PC-9 (cell line): Measurements from ENCODE around the gene MFRP. TPM values are rescaled to one million over a fixed set of nuclear protein-coding genes. Genes with fewer than 3 reads are reported as not detected.

Source experiments
- Bru-seq: library from RNA; stranded (reverse); fragments of 400-500 nt; gene quantifications from one replicate; lab custom pipeline; 2021; lab: Mats Ljungman, UMichigan
- BruChase-seq, 2 experiments: library from RNA; stranded (reverse); fragments of 400-500 nt; gene quantifications; one replicate each; lab custom pipeline; 2021; lab: Mats Ljungman, UMichigan
- BruUV-seq: library from RNA; stranded (reverse); fragments of 400-500 nt; replicated peaks from 2 replicates; lab custom pipeline; 2021; lab: Mats Ljungman, UMichigan
- CTCF ChIA-PET: fragments of 300-600 bp; sonication (Branson Sonifier 250); formaldehyde crosslinking; loops from one replicate; lab custom pipeline; 2022; ENCODE audit warnings: antibody characterized with exemption; lab: Charles Lee
- POLR2A ChIA-PET: fragments of 300-600 bp; sonication (Branson Sonifier 250); formaldehyde crosslinking; loops from one replicate; lab custom pipeline; 2022; ENCODE audit warnings: antibody characterized with exemption; ENCODE audit not compliant: unreplicated experiment; lab: Charles Lee
- DNase-seq, 2 experiments: peaks; one replicate each; pipeline versions ENCODE4 v3.0.0 to v3.0.0-alpha.2; 2015 to 2022; ENCODE audit warnings: mixed read lengths in 1 of 2
- H2AFZ ChIP-seq: fragments of 200-600 bp; sonication (generic); 2 replicates; pipeline ENCODE4 v1.8.1; 2017; ENCODE audit warnings: antibody characterized with exemption
- H3F3A ChIP-seq: fragments of 200-600 bp; sonication (generic); 2 replicates; pipeline ENCODE4 v1.8.1; 2017; ENCODE audit warnings: antibody characterized with exemption, mild to moderate bottlenecking, low read depth; ENCODE audit not compliant: insufficient read depth
- H3K27ac ChIP-seq: fragments of 200-600 bp; sonication (generic); 2 replicates; pipeline ENCODE4 v1.6.1; 2016; ENCODE audit warnings: mixed run types
- H3K27me3 ChIP-seq: fragments of 200-600 bp; sonication (generic); 2 replicates; pipeline ENCODE4 v1.6.1; 2016; ENCODE audit warnings: low read depth, mixed run types; ENCODE audit not compliant: insufficient read depth
- H3K36me3 ChIP-seq: fragments of 200-600 bp; sonication (generic); 2 replicates; pipeline ENCODE4 v1.6.1; 2016; ENCODE audit warnings: low read depth, mixed run types
- H3K4me1 ChIP-seq: fragments of 200-600 bp; sonication (generic); replicated peaks from 2 replicates; pipeline ENCODE4 v1.6.1; 2016; ENCODE audit warnings: mixed run types; ENCODE audit not compliant: insufficient read depth
- H3K4me2 ChIP-seq: fragments of 200-600 bp; sonication (generic); 2 replicates; pipeline ENCODE4 v1.6.1; 2017; ENCODE audit warnings: mixed run types
- H3K4me3 ChIP-seq: fragments of 200-600 bp; sonication (generic); 2 replicates; pipeline ENCODE4 v1.6.1; 2016; ENCODE audit warnings: mixed run types
- H3K79me2 ChIP-seq: fragments of 200-600 bp; sonication (generic); 2 replicates; pipeline ENCODE4 v1.6.1; 2017; ENCODE audit warnings: low read depth, mixed run types
- H3K9me2 ChIP-seq: fragments of 200-600 bp; sonication (generic); 2 replicates; pipeline ENCODE4 v1.8.1; 2017; ENCODE audit warnings: mild to moderate bottlenecking; ENCODE audit not compliant: insufficient read depth
- H3K9me3 ChIP-seq: fragments of 200-600 bp; sonication (generic); 2 replicates; pipeline ENCODE4 v1.8.1; 2016; ENCODE audit warnings: low read depth; ENCODE audit not compliant: insufficient read depth
- H4K20me1 ChIP-seq: fragments of 200-600 bp; sonication (generic); 2 replicates; pipeline ENCODE4 v1.8.1; 2017; ENCODE audit not compliant: insufficient read depth
- EZH2 ChIP-seq: fragments of 200-600 bp; sonication (generic); IDR thresholded peaks from 2 replicates; pipeline ENCODE4 v1.8.0; 2017; ENCODE audit warnings: antibody characterized with exemption, low read depth
- intact Hi-C: fragments of 100-400 bp; cut with micrococcal nuclease; formaldehyde crosslinking; loops from one replicate; pipeline ENCODE4 v1.10.0; 2022; ENCODE audit not compliant: unreplicated experiment
- long read RNA-seq: library from polyadenylated mRNA; stranded (forward); transcript quantifications from one replicate; pipeline ENCODE4 v2.0.0, GENCODE V29; 2022
- total RNA-seq: library from RNA; stranded (reverse); gene quantifications from 2 replicates; pipeline ENCODE4 v1.2.3, GENCODE V29; 2021
- TF ChIP-seq, protein P1 (sequence below): fragments of 200-600 bp; sonication (generic); conservative IDR thresholded peaks from 2 replicates; pipeline ENCODE4 v1.6.1; 2017; ENCODE audit warnings: mixed run types, antibody characterized with exemption, mild to moderate bottlenecking, moderate library complexity

MFRP gene
- total RNA-seq (not detected in 2 replicates), Bru-seq, nascent RNA (not detected), BruChase-seq, experiment 1, labeled RNA remaining after a 2-hour chase (not detected), BruChase-seq, experiment 2, labeled RNA remaining after a 6-hour chase (not detected)
- long read RNA-seq = 0 reads

DNA sequence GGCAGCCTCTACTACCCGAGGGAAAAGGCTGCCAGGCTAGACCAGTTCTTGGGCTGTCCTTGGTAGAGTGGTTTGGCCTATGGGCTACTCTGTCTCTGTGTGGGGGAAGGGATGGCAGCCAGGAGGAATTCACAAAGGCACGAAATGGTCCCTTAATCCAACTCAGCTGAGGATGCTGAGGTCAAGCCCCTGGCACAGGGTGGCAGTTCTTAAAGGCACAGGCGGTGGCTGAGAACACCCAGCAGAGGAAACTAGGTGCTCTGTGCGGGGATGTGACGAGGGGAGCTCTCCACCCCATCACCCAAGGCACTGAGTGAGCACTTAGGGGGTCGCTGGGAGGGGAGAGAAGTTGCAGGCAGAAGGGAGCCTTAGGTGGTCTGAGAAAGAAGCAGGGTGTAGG lies at the start of gene MFRP:
TSS of gene MFRP (minus strand) at position 101 of the 400 bp plus-strand sequence. CDS start 192 bp downstream, outside the sequence.
- CTCF ChIA-PET = interaction anchor here (0.6 to 1.0 kb wide), 2 partner anchors 22 to 24 kb away, joined by 3 read pairs; no protein-coding TSS in a partner anchor
- TF ChIP-seq, protein P1, sequence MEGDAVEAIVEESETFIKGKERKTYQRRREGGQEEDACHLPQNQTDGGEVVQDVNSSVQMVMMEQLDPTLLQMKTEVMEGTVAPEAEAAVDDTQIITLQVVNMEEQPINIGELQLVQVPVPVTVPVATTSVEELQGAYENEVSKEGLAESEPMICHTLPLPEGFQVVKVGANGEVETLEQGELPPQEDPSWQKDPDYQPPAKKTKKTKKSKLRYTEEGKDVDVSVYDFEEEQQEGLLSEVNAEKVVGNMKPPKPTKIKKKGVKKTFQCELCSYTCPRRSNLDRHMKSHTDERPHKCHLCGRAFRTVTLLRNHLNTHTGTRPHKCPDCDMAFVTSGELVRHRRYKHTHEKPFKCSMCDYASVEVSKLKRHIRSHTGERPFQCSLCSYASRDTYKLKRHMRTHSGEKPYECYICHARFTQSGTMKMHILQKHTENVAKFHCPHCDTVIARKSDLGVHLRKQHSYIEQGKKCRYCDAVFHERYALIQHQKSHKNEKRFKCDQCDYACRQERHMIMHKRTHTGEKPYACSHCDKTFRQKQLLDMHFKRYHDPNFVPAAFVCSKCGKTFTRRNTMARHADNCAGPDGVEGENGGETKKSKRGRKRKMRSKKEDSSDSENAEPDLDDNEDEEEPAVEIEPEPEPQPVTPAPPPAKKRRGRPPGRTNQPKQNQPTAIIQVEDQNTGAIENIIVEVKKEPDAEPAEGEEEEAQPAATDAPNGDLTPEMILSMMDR = no peak
- no peak for TF ChIP-seq EZH2
- no TSS peak for BruUV-seq
- intact Hi-C loops = no loop called here
- POLR2A ChIA-PET = no interaction called here
- Histone ChIP-seq H3K27me3 (peaks cover 50% of the 10 kb centered on the region), H3F3A (0 out of 2 replicates have a peak, but pooled peaks cover 5% of the 10 kb centered on the region), H3K9me2 (no peaks in the 10 kb centered on the region), H3K4me1 (no peaks in the 10 kb centered on the region), H3K9me3 (no peaks in the 10 kb centered on the region), H3K36me3 (no peaks in the 10 kb centered on the region), H3K79me2 (no peaks in the 10 kb centered on the region), H3K4me2 (no peak within 1 kb of the TSS), H4K20me1 (no peaks in the 10 kb centered on the region), H2AFZ (no peak within 1 kb of the TSS), H3K4me3 (no peak within 1 kb of the TSS), H3K27ac (no peak within 1 kb of the TSS)
- no peak for DNase-seq

DNA sequence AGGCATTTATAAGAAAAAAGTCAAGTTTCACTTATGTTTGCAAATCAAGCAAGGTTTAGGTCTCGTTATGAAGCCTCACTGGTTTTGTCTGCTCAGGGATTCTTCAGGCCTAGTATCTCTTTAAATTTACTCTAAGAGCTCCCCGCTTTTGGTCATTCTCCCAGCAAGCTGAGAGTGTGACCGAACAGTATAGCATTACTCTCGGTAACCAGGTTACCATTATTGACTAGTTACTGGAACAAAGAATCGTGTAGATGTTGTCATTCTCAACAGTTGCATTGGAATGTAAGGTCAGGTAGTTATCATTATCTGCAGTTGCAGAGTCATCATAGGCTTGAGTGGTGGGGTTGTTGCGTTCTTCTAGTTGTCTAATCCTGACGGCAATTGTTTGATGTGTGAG lies 44.8 kb upstream of the MFRP start:
- BruUV-seq = no TSS peak
- CTCF ChIA-PET = no interaction called here
- H3K79me2 ChIP-seq = no peaks in the 10 kb centered on the region
- no peak for DNase-seq
- no peak overlapping the region for H3K4me3 ChIP-seq
- no peaks in the 10 kb centered on the region for H3K4me1 ChIP-seq
- no peaks in the 10 kb centered on the region for H3K9me2 ChIP-seq
- no peak overlapping the region for H2AFZ ChIP-seq
- no peak overlapping the region for H3K27ac ChIP-seq
- H3F3A ChIP-seq = peaks cover 4% of the 10 kb centered on the region; the same call in 1 of the 2 replicates
- intact Hi-C loops = no loop called here
- no peaks in the 10 kb centered on the region for H4K20me1 ChIP-seq
- TF ChIP-seq, protein P1 = no peak
- no peak for TF ChIP-seq EZH2
- POLR2A ChIA-PET = no interaction called here
- H3K4me2 ChIP-seq = no peak overlapping the region
- no peaks in the 10 kb centered on the region for H3K27me3 ChIP-seq
- no peaks in the 10 kb centered on the region for H3K9me3 ChIP-seq
- no peaks in the 10 kb centered on the region for H3K36me3 ChIP-seq

DNA sequence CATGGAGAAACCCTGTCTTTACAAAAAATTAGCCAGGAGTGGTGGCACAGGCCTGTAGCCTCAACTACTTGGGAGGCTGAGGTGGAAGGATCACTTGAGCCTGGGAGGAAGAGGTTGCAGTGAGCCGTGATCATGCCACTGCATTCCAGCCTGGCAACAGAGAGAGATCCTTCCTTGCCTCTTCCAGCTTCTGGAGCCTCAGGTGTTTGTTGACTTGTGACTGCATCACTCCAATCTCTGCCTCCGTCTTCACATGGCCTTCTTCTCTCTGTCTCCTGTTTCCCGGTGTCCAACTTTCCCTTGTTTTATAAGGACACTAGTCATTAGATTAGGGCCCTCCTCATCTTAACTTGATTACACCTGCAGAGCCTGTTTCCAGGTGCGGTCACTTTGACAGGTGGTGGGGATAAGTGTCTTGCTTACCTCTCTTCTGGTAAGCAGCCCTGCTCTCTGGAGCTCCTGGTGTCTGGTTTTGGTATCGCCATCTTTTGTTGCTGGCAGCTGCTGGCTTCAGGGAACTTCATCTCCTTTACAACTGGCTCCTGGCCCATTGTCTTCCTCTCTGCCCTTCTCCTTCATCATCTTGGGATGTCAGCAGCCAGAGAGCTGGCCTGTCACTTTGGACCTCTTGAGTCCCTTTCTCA lies 43.2 kb upstream of the MFRP start:
- Histone ChIP-seq H3K9me2 (no peaks in the 10 kb centered on the region), H3K4me3 (no peak overlapping the region), H4K20me1 (no peaks in the 10 kb centered on the region), H3K4me2 (no peak overlapping the region), H3K79me2 (no peaks in the 10 kb centered on the region), H3F3A (peaks cover 7% of the 10 kb centered on the region), H3K36me3 (no peaks in the 10 kb centered on the region), H3K9me3 (no peaks in the 10 kb centered on the region), H3K27me3 (no peaks in the 10 kb centered on the region), H3K4me1 (no peaks in the 10 kb centered on the region), H2AFZ (no peak overlapping the region), H3K27ac (no peak overlapping the region)
- ChIA-PET POLR2A (no interaction called here), CTCF (no interaction called here)
- no peak for DNase-seq
- no peak for TF ChIP-seq EZH2
- TF ChIP-seq, protein P1 = peak; percentile 46
- no TSS peak for BruUV-seq
- intact Hi-C loops = no loop called here
